ENCODE measurements around the gene CAPN9.

Gene CAPN9

DNA sequence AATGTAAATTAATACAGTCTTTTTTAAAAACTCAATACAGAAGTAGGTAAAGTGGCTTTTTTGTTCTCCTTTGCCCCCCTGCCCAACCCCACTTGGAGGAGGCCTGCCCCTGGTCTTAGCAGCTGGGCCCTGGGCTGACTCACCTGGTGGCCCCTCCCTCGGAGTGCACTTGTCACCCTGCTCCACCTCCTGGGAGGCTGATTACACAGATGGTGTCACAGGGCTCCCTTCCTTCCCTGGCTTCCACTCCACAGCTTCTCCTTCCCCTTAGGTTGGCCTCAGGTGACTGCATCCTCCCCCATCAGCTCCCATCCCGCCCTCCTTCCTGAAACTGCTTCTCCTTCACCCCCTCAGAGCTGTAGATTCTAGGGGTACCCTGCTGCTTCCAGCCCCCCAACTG lies 11.7 kb upstream of the CAPN9 start:
- Histone ChIP-seq H3K4me1 (no peaks in the 10 kb centered on the region), H3K36me3 (no peaks in the 10 kb centered on the region), H3K27me3 (no peaks in the 10 kb centered on the region), H3K4me3 (ENCODE audit: low read depth, low read length) (no peak overlapping the region), H3K9me3 (no peaks in the 10 kb centered on the region)
- no peak for DNase-seq
- TF ChIP-seq, protein P1, sequence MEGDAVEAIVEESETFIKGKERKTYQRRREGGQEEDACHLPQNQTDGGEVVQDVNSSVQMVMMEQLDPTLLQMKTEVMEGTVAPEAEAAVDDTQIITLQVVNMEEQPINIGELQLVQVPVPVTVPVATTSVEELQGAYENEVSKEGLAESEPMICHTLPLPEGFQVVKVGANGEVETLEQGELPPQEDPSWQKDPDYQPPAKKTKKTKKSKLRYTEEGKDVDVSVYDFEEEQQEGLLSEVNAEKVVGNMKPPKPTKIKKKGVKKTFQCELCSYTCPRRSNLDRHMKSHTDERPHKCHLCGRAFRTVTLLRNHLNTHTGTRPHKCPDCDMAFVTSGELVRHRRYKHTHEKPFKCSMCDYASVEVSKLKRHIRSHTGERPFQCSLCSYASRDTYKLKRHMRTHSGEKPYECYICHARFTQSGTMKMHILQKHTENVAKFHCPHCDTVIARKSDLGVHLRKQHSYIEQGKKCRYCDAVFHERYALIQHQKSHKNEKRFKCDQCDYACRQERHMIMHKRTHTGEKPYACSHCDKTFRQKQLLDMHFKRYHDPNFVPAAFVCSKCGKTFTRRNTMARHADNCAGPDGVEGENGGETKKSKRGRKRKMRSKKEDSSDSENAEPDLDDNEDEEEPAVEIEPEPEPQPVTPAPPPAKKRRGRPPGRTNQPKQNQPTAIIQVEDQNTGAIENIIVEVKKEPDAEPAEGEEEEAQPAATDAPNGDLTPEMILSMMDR (IDR thresholded peaks at IDR 0.05; ENCODE audit: low read depth, low read length) = no peak

DNA sequence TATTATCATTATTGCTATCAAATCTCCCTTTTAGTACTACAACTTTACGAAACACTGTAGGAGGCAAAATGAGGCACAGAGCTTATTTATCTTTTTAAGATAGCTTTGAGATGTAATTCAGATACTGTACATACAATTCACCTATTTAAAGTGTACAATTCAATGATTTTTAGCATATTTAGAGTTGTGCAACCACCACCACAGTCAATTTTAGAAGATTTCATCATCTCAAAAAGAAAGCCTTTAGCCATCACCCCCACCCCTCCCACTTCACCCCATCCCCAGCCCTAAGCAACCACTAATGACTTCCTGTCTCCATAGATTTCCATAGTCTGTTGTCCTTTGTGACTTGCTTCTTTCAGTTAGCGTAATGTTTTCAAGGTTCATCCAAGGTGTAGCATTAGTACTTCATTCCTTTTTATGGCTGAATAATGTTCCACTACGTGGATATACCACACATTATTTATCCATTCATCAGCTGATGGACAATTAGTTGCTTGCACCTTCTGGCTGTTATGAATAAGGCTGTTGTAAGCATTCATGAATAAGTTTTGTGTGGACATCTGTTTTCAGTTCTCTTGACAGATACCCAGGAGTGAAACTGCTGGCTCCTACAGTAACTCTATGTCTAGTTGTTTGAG lies 9.4 kb upstream of the CAPN9 start:
- TF ChIP-seq, protein P1 (IDR thresholded peaks at IDR 0.05; ENCODE audit: low read depth, low read length) = no peak
- DNase-seq = no peak
- no peaks in the 10 kb centered on the region for H3K27me3 ChIP-seq
- H3K9me3 ChIP-seq = no peaks in the 10 kb centered on the region
- H3K4me1 ChIP-seq = no peaks in the 10 kb centered on the region
- no peak overlapping the region for H3K4me3 ChIP-seq (ENCODE audit: low read depth, low read length)
- H3K36me3 ChIP-seq = no peaks in the 10 kb centered on the region

DNA sequence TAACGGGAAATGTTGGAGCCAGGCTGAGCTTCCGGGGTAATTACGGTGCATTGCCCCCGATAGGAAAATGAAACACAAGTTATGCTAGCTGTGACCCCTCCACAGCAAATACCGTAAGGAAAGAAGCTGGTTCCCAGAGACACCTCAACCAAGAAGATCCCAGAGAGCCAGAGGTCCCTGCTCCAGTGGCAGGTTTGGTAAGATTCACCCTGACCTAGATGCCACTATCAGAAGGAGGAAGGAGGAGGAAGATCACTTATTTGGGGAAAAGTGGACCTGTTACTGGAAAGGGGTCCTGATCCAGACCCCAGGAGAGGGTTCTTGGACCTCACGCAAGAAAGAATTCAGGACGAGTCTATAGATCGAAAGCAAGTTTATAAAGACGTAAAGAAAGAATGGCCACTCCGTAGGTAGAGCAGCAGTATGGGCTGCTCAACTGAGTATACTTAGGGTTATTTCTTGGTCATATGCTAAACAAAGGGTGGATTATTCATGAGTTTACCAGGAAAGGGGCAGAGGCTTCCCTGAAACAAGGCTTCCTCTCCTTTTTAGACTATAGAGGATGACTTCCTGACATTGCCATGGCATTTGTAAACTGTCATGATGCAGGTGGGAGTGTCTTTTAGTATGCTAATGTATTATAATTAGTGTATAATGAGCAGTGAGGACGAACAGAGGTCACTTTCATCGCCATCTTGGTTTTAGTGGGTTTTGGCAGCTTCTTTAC lies 7.5 kb upstream of the CAPN9 start:
- Histone ChIP-seq H3K36me3 (no peaks in the 10 kb centered on the region), H3K27me3 (no peaks in the 10 kb centered on the region), H3K4me1 (no peaks in the 10 kb centered on the region), H3K4me3 (ENCODE audit: low read depth, low read length) (no peak overlapping the region), H3K9me3 (no peaks in the 10 kb centered on the region)
- TF ChIP-seq, protein P1 (IDR thresholded peaks at IDR 0.05; ENCODE audit: low read depth, low read length) = no peak
- no peak for DNase-seq

DNA sequence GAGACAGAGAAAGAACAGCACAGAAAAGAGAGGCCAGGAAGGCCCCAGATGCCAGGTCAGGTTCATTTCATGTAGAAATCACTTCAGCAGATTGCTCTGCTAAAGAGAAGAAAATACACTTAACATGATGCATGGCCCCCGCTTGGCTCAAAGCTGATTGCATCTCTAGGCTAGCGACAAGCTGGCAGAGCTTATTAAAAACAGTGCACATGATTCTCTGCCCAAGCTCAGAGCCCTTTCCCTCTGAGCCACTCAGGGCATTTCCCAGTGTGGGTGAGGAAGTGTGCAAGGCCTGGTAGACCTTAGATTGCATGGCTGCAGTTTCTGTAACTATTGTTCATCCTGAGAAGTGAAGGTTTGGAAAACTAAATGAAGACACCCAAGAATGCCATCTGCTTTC lies 3.3 kb upstream of the CAPN9 start:
- H3K27me3 ChIP-seq = no peaks in the 10 kb centered on the region
- TF ChIP-seq, protein P1 (IDR thresholded peaks at IDR 0.05; ENCODE audit: low read depth, low read length) = no peak
- no peaks in the 10 kb centered on the region for H3K4me1 ChIP-seq
- H3K36me3 ChIP-seq = no peaks in the 10 kb centered on the region
- H3K4me3 ChIP-seq (ENCODE audit: low read depth, low read length) = no peak overlapping the region
- no peak for DNase-seq
- no peaks in the 10 kb centered on the region for H3K9me3 ChIP-seq

DNA sequence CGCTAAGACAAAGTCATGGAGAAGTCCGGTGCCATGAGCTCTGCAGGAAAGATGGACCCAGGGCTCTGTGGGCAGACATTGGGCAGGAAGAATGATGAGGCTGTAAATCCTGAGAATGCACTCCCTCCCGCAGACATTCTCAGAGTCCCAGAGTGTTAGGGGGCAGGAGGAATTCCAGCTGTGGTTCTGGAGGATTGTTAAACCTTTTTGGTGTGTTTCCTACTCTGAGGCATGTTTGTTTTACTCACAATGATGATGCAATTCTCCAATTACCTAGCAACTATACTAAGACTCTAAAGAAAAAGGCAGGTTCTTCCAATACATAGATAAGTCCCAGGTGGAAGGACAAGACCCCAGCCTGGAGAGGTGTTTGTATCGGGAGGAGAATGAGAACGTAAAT lies 2.8 kb upstream of the CAPN9 start:
- Histone ChIP-seq H3K27me3 (no peaks in the 10 kb centered on the region), H3K9me3 (no peaks in the 10 kb centered on the region), H3K36me3 (no peaks in the 10 kb centered on the region), H3K4me1 (no peaks in the 10 kb centered on the region), H3K4me3 (ENCODE audit: low read depth, low read length) (no peak overlapping the region)
- DNase-seq = no peak
- TF ChIP-seq, protein P1 (IDR thresholded peaks at IDR 0.05; ENCODE audit: low read depth, low read length) = no peak

DNA sequence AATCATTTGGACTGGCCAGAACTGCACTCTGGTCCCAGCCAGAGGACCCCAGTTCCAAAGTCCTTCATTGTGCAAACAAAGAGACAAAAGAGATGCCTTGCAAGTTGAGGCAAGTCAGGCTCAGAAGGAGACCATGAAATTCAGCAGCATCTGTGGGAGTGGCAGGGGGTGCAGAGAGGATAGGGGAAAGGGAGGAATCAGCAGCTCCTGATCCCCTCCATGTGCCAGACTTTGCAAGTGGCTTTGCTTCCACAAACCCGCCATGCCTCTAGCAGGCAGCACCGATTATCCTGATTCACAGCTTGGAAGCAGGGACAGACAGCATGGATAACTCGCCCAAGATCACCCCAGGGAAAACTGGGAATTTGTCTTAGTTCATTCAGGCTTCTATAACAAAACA lies 2.1 kb upstream of the CAPN9 start:
- DNase-seq = no peak
- H3K36me3 ChIP-seq = no peaks in the 10 kb centered on the region
- no peaks in the 10 kb centered on the region for H3K27me3 ChIP-seq
- H3K4me3 ChIP-seq (ENCODE audit: low read depth, low read length) = no peak overlapping the region
- no peaks in the 10 kb centered on the region for H3K9me3 ChIP-seq
- TF ChIP-seq, protein P1 (IDR thresholded peaks at IDR 0.05; ENCODE audit: low read depth, low read length) = no peak
- no peaks in the 10 kb centered on the region for H3K4me1 ChIP-seq
